GM21381 (cell line): ENCODE results near the gene AHSA1.

Experiments used
- ATAC-seq: cut with Tn5 transposase; IDR thresholded peaks from one replicate; pipeline ENCODE4 v1.9.1; 2021; ENCODE audit warnings: mild to moderate bottlenecking, moderate library complexity; ENCODE audit not compliant: unreplicated experiment

Gene AHSA1

GRCh38 chr14:77507762-77508161, 49.9 kb downstream of the AHSA1 start:
- ATAC-seq: no peak

GRCh38 chr14:77508249-77508648, 50.4 kb downstream of the AHSA1 start:
- ATAC-seq: no peak

GRCh38 chr14:77508876-77509275, 51.0 kb downstream of the AHSA1 start:
- no peak for ATAC-seq

GRCh38 chr14:77509366-77509765, 51.5 kb downstream of the AHSA1 start:
- no peak for ATAC-seq

- ATAC-seq: no peak
These were observed 53.7 kb downstream of the AHSA1 start for GRCh38 chr14:77511486-77512162.

- no peak for ATAC-seq
These were observed 58.2 kb downstream of the AHSA1 start for GRCh38 chr14:77516126-77516525.
